NCI-H128 (cell line): ENCODE results near the gene USP35.
"Not testable (repeated sequence)": the region's sequence is repeated elsewhere in the genome, so short reads cannot be mapped to it uniquely, and the experiment has no call there.

Source experiments
- DNase-seq: peaks from one replicate; lab custom pipeline; 2025; ENCODE audit not compliant: unreplicated experiment; lab: John Stamatoyannopoulos, UW

USP35 gene

DNA sequence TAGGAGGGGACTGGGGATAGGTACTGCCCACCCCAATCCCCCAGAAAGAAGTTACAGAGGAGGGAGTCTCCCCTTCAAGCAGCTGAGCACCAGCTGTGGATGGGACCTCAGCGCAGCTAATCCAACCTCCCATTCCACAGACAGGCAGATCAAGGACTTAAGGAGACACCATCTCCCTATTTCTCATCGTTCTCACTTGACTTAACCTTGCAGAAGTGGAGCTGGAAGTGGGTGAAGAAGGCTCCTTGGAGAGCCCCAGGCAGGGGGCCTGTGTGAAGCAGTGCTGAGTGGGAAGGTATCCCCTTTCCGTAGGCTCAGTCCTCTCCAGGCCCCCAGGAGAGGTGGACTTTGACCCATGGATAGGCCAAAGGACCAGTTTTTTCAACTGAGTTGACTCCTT, 27.3 kb downstream of the USP35 start:
- DNase-seq = no peak

- no peak for DNase-seq
These were observed 28.0 kb downstream of the USP35 start for GRCh38 chr11:78216571-78217287.

- no peak for DNase-seq
These were observed 29.2 kb downstream of the USP35 start for GRCh38 chr11:78217650-78218541.

DNA sequence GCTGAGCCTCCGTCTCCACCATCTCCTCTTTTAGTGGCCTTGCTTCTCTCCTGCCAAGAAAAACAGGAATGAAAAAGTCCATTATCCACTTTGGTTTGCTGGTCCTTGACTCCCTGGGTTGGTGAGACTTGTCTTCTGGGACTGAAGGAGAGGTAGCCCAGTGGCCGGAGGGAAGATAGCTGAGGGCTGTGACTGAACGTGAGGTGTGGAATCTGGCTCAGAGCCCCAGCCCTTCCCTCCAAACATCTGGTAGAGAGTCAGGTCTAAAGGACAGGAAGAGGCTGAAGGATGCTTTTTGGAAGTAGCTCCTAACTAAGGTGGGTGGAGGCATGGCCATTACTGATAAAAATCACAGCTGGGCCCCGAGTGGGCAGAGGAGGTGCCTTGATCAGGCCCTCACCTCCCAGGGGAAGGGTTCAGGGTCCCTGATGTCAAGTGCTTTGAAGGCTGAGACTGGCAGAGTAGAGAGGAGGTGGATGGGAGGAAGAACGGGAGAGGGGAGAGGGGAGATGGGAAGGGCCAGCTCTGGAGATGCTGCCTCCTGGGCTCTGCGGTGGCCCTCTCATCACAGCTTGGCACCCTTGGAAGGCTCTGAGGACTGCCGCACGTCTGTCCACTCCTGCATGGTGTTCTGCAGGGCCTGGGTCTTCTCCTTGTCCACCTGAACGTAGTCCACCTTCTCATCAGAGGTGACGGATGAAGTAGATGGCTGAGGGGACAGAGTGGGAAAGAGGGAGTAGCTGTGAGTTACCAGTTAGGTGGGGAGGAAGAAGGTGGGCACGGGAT, 30.2 kb downstream of the USP35 start:
- DNase-seq = no peak

- DNase-seq = no peak
These were observed 30.9 kb downstream of the USP35 start for GRCh38 chr11:78219493-78220217.

DNA sequence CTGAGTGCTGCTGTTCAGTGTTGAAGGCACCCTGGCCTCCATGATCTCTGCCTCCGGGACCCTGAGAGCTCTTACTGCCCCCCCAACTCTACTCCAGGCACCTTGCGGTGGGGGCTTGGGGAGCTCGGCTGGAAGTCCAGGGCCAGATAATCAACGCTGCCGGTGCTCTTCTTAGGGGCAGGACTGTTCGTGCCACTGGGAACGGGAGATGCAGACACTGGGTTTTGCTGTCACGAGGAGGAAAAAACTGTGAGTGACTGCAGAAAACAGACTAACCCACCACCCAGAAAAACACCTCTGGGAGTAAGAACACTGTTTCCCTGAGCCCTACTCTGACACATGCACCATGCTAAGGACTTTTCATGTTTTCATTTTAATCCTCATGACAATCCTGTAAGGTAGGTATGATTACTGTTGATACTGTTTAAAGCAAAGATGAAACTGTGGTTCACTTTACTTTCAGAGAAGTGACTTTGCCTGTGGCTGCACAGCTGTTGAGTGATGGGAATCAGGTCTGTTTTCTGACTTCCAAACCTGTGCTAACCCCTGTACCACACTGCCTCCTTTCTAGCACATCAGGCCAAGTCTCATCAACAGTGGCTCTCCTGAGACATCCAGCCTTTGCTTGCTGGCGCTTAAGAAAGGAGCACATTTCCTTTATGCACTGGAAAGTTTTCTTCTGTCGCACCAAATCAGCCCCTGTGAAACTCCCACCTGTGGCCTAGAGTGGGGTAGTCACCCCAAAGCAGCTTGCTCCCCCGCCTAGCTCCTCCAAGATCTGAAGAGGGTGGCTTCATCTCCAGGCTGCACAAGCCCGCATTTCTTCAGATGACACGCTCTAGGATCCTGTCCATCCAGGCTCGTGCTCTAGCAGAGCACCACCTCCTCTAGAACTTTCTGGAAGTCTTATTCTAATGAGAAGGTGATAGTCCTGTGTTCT, 31.8 kb downstream of the USP35 start:
- DNase-seq = no peak

- DNase-seq = no peak
These were observed 32.9 kb downstream of the USP35 start for GRCh38 chr11:78221396-78222315.

GRCh38 chr11:78222726-78223125, 34.0 kb downstream of the USP35 start:
- not testable (repeated sequence) for DNase-seq

DNA sequence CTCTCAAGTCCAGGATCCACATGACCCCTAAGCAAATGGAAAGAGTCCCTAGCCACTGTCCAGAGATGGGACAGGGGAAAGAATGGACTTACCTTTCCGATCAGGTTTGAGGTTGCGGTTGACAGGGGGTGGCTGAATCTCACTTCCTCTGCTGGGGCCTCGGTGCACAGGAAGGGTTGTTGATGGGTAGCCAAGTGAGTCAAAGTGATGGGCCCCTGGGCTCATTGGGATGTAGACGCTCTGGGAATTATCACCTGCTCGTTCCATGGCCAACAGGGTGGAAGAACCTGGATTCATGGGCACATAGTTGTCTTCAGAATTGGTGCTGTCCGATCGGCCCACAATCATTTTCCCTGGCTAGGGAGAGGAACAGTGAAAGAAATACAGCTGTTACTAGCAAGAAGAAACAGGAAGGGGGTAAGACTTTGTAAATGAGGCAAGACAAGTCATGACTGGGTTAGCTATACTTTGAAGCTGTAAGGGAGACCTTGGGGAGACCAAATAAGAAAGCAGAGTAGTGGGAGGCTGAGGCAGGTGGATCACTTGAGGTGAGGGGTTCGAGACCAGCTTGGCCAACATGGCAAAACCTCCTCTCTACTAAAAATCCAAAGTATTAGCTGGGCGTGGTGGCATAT, 34.7 kb downstream of the USP35 start:
- no peak for DNase-seq

DNA sequence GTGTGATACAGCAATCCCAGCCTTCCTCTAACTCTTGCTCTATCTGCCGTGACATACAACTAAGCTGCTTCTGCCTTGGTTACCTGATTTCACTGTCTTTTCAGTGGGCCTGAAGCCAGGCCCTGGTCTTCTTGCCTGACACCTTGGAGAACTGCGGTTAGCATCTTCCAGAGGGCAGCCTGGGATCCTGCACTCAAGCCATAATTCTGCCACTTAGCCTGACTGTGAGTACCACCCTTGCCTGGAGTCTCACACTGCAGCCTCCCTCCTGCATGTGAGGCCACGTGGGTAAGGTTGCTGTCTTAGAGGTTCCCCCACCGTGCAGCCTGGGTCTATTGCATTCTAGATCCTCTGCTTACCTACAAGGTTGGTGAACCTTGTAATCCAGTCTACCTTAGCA, 35.8 kb downstream of the USP35 start:
- no peak for DNase-seq

DNA sequence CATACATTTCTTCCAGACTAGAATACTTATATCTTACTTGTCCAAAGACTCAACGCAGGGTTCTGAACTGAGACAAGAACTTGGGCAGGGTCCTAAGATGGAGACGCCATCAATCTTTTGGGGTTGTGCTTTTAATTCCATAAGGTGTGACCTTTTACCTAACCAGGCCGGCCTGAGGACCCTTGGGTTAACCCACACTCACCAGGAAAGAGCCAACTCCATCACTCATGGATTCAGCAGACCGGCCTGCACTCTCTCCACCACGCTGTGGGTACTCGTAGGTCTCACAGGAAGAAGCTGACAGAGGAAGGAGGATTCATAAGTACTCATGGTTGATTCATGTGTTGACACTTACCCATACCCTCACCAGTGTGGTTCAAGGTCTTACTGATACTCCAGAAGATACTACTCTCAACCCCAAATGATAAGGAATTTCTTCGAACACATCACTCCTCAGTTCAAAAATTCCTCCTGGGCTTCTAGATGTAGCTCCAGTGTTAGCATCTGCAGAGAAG, 36.2 kb downstream of the USP35 start:
- DNase-seq = no peak

DNA sequence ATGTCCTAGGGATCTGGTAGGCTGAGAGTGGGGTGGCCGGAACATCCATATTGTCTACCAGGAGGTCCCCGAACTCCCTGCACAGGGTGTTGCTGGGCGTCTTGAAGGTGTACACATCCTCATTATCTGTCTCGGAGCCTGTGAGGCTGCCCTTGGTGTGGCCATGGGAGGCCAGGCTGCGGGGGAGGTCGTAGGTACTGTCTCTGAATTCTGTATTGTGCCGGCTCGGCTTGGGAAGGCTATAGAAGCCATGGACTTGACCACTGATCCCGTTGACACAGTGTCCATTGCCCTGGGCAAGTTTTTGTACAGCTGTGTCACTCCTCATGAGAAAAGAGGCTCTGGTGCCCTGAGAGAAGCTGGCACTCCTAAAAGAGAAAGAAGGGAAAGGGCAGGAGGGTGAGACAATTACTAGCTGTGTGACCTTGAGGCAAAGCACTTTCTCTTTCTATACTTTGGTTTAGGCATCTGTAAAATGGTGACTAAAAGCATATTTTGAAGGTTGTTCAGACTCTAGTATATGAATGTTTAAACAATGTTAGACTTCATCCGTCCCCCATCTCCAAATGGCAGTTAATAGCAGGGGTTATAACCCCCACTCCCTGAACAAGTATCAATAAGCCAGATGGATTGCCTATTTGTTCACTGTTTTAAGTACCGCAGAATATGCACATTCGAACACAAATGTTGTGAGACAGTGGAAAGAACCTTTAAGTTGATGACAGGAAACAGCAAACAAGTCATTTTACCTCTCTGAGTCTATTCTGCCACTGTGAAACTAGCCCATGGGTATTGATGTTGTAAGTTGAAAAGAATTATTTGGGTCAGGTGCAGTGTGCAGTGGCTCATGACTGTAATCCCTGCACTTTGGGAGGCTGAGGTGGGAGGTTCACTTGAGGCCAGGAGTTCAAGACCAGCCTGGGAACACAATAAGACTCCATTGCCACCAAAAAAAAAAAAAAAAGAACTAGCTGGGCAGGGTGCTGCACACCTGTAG, 38.3 kb downstream of the USP35 start:
- DNase-seq = no peak

DNA sequence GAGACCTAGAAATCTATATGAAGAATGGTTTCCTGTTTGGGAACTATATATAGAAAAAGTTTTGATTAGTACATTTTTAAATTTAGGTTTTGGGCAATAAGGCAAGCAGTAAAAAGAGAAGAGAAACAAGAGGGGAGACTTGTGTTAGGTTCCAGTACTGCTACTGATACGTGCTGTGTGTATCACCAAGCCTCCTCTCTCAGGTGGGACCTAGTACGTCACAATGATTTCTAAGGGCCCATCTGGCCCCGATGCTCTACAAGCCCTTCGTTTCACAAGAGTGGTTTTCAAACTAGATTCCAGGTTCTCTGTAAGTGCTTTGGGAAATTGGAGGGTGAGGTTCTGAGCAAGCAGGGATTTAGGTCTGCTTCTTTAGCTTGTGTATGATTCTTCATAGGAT, 39.2 kb downstream of the USP35 start:
- no peak for DNase-seq

DNA sequence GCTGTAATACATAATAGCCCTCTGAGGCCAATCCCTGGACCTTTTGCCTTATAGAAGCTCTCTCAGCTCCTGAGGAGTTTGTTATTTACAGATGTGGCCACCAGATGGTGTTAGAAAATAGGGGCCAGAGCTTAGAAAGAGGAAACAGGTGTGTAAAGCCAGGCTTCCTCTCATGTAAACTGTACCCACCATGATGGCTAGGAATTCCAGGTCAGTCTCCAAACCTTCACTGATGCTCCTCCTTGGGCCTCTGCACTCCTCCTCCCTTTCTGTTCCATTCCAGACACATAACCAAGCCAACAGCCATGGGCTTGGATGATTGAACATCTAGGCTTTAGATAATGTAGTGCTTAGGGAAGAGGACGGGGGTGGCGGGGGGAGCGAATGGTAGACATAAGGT, 39.7 kb downstream of the USP35 start:
- DNase-seq = peak; percentile 86

DNA sequence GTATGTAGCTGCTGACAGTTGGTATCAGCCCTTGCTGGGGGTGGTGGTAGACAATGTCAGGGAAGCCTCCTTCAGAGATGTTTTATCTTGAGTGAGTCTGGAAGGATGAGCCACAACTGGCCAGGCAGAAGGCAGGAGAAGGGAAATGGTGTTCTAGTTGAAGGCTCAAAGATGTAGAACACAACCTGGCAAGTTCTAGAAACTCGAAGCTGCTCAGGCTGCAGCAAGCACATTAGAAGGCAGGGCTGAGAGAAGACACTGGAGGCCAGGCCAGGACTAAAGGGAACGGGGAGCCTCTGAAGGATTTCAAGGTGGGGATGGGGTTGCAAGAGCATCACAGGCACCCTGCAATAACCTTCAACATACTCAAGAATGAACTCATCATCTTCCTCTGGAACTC, 40.4 kb downstream of the USP35 start:
- DNase-seq = no peak

DNA sequence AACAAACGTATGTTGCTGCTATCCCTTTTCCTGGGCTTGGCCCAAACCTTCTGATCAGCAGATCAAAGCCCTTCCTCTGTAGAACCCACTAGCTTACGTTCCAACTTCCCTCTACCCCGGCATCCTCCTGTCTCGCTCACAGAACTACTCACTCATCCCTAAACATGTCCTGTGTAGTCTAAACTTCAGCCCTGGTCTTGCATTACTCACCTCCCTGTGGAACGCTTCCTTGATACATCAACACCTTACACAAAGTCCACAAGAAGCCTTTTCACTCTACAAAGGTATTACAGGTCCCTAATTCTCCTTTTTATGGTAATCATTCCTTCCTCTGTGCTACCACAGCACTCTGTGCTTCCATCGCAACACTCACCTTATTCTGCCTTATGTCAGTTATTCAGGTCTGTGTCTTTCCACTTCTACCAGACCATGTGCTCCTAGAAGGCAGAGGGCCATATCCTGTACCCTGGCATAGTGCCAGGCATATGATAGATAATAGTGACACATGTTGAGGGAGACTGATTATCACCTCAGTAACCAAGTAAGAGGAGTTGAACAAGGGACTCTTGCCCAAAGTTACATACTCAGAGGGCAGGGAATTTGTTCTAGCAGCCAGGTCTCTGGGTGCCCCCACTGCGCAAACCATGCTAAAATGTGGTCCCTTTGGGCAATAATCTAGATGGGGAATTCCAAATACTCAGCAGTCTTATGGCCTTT, 41.6 kb downstream of the USP35 start:
- DNase-seq = no peak
